HL-60/S4 treated with retinoic acid at 250 ng/mL for 4 days and 3 days (cell line): Measurements from ENCODE around the gene ZFPL1.

Experiments
- in situ Hi-C: fragments of 300-500 bp; cut with MboI; formaldehyde crosslinking; loops from 2 replicates; pipeline ENCODE4 v1.7.0; 2022; ENCODE audit warnings: low sequenced_read_pairs

Gene ZFPL1

GRCh38 chr11:65089621-65090020 lies 5.6 kb downstream of the ZFPL1 start:
- in situ Hi-C loops: no loop called here

GRCh38 chr11:65090628-65091027 lies 6.6 kb downstream of the ZFPL1 start:
- in situ Hi-C loops: no loop called here

GRCh38 chr11:65095427-65095826 lies 11.4 kb downstream of the ZFPL1 start:
- in situ Hi-C loops: no loop called here

- in situ Hi-C loops: no loop called here
These were observed 12.2 kb downstream of the ZFPL1 start, which contains the start of gene VPS51 for GRCh38 chr11:65095974-65096806. TSS of gene VPS51 (plus strand) at chr11:65096214. CDS start at chr11:65096251, 37 bp downstream.

GRCh38 chr11:65096926-65097325 lies 12.9 kb downstream of the ZFPL1 start:
- in situ Hi-C loops: no loop called here

- in situ Hi-C loops: no loop called here
These were observed 16.8 kb downstream of the ZFPL1 start for GRCh38 chr11:65100674-65101350.

GRCh38 chr11:65102142-65103095 lies 18.4 kb downstream of the ZFPL1 start:
- in situ Hi-C loops: no loop called here

- in situ Hi-C loops: no loop called here
These were observed 19.5 kb downstream of the ZFPL1 start for GRCh38 chr11:65103476-65103875.

- in situ Hi-C loops: no loop called here
These were observed 20.6 kb downstream of the ZFPL1 start for GRCh38 chr11:65104628-65105027.

- in situ Hi-C loops: no loop called here
These were observed 23.1 kb downstream of the ZFPL1 start for GRCh38 chr11:65107078-65107477.

- in situ Hi-C loops: no loop called here
These were observed 23.9 kb downstream of the ZFPL1 start for GRCh38 chr11:65107751-65108468.

GRCh38 chr11:65108469-65109123 lies 24.6 kb downstream of the ZFPL1 start:
- in situ Hi-C loops: no loop called here

- in situ Hi-C loops: no loop called here
These were observed 25.5 kb downstream of the ZFPL1 start for GRCh38 chr11:65109231-65110198.

GRCh38 chr11:65110354-65110861 lies 26.4 kb downstream of the ZFPL1 start:
- in situ Hi-C loops: no loop called here

- in situ Hi-C loops: no loop called here
These were observed 27.2 kb downstream of the ZFPL1 start for GRCh38 chr11:65111159-65111743.

GRCh38 chr11:65111744-65112545 lies 27.9 kb downstream of the ZFPL1 start, which contains the start of gene TM7SF2:
TSS of gene TM7SF2 (plus strand) at chr11:65111872. CDS start at chr11:65112016, 144 bp downstream.
- in situ Hi-C loops: no loop called here
